Measurements from ENCODE around the gene TMEM109. TPM values are rescaled to one million over a fixed set of nuclear protein-coding genes. Genes with fewer than 3 reads are reported as not detected.

Gene TMEM109
- total and polyA plus RNA-seq, 2 of the 13 experiments (the other 11 are each of a cell fraction or from before 2014, with no cell fraction given): 7.7 to 18.0 TPM

DNA sequence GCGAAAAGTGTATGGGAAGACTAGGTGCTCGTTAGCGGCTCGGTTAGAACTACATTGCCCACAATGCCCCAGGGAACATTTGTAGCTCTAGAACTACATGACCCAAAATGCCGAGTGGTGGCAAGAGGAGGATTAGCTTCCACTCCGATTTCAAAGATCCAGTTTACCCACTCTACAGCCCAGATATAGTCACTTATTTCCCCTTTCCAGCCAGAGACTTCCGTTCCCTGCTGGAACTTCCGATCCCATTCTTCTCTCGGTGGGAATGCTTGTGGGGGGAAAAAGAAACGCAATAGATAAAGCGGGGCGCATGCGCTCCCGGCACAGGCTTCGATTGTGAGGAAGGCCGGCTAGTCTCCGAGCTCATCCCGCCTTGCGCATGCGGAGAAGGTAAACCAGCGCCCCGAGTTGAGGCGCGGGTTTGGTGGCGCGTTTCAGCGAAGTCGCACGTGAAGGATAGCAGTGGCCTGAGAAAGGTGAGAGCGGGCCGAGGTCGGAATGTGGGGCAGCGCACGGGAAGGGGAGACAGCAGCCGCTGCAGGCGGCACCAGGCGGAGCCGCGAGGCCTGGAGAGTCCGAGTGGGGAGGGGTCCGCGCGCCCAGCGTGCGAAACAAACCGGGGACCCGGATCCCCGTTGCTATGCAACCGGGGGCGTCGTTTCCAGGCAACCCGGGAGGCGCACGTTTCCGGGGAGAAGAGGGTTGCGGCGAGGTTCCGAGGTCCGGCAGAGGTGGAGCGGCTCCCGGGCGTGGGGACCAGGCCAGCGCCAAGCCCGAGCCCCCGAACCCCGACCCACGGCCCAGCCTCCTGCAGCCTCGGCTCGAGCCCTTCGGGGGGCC lies at the start of gene TMEM109 (continued):
- no peak for TF ChIP-seq ZBTB37 (CRISPR knock-in tag; IDR thresholded peaks at IDR 0.05)
- TF ChIP-seq MXD3 (CRISPR knock-in tag; IDR thresholded peaks at IDR 0.05): 0 out of 2 replicates have a peak, but pooled peaks have one; percentile 22
- TF ChIP-seq ZSCAN20 (CRISPR knock-in tag; IDR thresholded peaks at IDR 0.05; ENCODE audit: borderline replicate concordance): 0 out of 2 replicates have a peak, but pooled peaks have one; percentile 30
- TF ChIP-seq ZNF33A (CRISPR knock-in tag; IDR thresholded peaks at IDR 0.05; ENCODE audit: borderline replicate concordance): no peak
- TF ChIP-seq, protein P1, sequence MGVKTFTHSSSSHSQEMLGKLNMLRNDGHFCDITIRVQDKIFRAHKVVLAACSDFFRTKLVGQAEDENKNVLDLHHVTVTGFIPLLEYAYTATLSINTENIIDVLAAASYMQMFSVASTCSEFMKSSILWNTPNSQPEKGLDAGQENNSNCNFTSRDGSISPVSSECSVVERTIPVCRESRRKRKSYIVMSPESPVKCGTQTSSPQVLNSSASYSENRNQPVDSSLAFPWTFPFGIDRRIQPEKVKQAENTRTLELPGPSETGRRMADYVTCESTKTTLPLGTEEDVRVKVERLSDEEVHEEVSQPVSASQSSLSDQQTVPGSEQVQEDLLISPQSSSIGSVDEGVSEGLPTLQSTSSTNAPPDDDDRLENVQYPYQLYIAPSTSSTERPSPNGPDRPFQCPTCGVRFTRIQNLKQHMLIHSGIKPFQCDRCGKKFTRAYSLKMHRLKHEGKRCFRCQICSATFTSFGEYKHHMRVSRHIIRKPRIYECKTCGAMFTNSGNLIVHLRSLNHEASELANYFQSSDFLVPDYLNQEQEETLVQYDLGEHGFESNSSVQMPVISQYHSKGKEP (CRISPR knock-in tag; IDR thresholded peaks at IDR 0.05): no peak
- TF ChIP-seq AKNA (CRISPR knock-in tag; IDR thresholded peaks at IDR 0.05; ENCODE audit: borderline replicate concordance): no peak
- no peak for TF ChIP-seq ZNF350 (CRISPR knock-in tag; IDR thresholded peaks at IDR 0.05; ENCODE audit: borderline replicate concordance, low read depth)
- no peak; the same call in 1 of the 2 replicates for TF ChIP-seq RXRA (CRISPR knock-in tag; IDR thresholded peaks at IDR 0.05)
- TF ChIP-seq ZNF788 (CRISPR knock-in tag; IDR thresholded peaks at IDR 0.05; ENCODE audit: borderline replicate concordance): peak; percentile 81; the same call in 1 of the 2 replicates
- no peak for TF ChIP-seq EEA1 (CRISPR knock-in tag; IDR thresholded peaks at IDR 0.05; ENCODE audit: borderline replicate concordance)
- TF ChIP-seq RNF2 (conservative IDR thresholded peaks at IDR 0.05; ENCODE audit: low read depth): no peak
- no peak for TF ChIP-seq HDAC2 (CRISPR knock-in tag; IDR thresholded peaks at IDR 0.05)
- no peak for TF ChIP-seq MXI1 (IDR thresholded peaks at IDR 0.05; ENCODE audit: borderline replicate concordance, low read depth, low read length)
- TF ChIP-seq HMG20A (CRISPR knock-in tag; IDR thresholded peaks at IDR 0.05; ENCODE audit: borderline replicate concordance): no peak
